ENCODE data around the gene CNFN. TPM values are rescaled to one million over a fixed set of nuclear protein-coding genes. Genes with fewer than 3 reads are reported as not detected.
A peak's percentile ranks its signal among the peaks of the same experiment; 100 is the strongest.

CNFN gene
- total and polyA plus RNA-seq, 10 of the 15 experiments (the other 5 are each of a cell fraction or from before 2014, with no cell fraction given): 0.60 TPM; not detected in 9

GRCh38 chr19:42397263-42398166 is 7.4 kb upstream of the CNFN start (continued):
- TF ChIP-seq, protein P1, sequence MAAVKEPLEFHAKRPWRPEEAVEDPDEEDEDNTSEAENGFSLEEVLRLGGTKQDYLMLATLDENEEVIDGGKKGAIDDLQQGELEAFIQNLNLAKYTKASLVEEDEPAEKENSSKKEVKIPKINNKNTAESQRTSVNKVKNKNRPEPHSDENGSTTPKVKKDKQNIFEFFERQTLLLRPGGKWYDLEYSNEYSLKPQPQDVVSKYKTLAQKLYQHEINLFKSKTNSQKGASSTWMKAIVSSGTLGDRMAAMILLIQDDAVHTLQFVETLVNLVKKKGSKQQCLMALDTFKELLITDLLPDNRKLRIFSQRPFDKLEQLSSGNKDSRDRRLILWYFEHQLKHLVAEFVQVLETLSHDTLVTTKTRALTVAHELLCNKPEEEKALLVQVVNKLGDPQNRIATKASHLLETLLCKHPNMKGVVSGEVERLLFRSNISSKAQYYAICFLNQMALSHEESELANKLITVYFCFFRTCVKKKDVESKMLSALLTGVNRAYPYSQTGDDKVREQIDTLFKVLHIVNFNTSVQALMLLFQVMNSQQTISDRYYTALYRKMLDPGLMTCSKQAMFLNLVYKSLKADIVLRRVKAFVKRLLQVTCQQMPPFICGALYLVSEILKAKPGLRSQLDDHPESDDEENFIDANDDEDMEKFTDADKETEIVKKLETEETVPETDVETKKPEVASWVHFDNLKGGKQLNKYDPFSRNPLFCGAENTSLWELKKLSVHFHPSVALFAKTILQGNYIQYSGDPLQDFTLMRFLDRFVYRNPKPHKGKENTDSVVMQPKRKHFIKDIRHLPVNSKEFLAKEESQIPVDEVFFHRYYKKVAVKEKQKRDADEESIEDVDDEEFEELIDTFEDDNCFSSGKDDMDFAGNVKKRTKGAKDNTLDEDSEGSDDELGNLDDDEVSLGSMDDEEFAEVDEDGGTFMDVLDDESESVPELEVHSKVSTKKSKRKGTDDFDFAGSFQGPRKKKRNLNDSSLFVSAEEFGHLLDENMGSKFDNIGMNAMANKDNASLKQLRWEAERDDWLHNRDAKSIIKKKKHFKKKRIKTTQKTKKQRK (IDR thresholded peaks at IDR 0.05; ENCODE audit: low read depth, low read length): no peak
- TF ChIP-seq MTA2 (IDR thresholded peaks at IDR 0.05; ENCODE audit: low read depth) (no peak), BHLHE40 (IDR thresholded peaks at IDR 0.05; ENCODE audit: borderline replicate concordance in 1 of 2, low read depth in 2 of 2, low read length in 1 of 2) (no peak), RBBP5 (conservative IDR thresholded peaks at IDR 0.05) (no peak), TCF3 (IDR thresholded peaks at IDR 0.05; ENCODE audit: borderline replicate concordance, insufficient read depth, low read depth, low read length) (no peak), ZNF24 (IDR thresholded peaks at IDR 0.05) (no peak), PKNOX1 (IDR thresholded peaks at IDR 0.05) (no peak), CHD2 (IDR thresholded peaks at IDR 0.05; ENCODE audit: borderline replicate concordance, low read depth, low read length) (no peak), RELB (IDR thresholded peaks at IDR 0.05; ENCODE audit: low read depth) (0 out of 2 replicates have a peak, but pooled peaks have one; percentile 33), IKZF2 (IDR thresholded peaks at IDR 0.05) (no peak), KAT2A (conservative IDR thresholded peaks at IDR 0.05; ENCODE audit: control insufficient read depth, low read depth, low read length) (no peak)

Measured in GM12878 (cell line).